Fibroblast of lung (primary cell): ENCODE data around the gene PRELID1.

Experiments used
- EZH2 ChIP-seq: IDR thresholded peaks from 2 replicates; pipeline ENCODE4 v1.5.1; 2012; ENCODE audit warnings: low read length, control low read depth, mild to moderate bottlenecking; ENCODE audit errors: missing control alignments
- TF ChIP-seq, protein P1 (sequence below), 2 donors: IDR thresholded peaks in 1 of 2; conservative IDR thresholded peaks in 1 of 2; 1 replicate in 1 of 2; 2 replicates in 1 of 2; pipeline ENCODE4 v1.5.1; 2011 to 2012; ENCODE audit warnings: low read length in 2 of 2, control low read depth in 1 of 2, inconsistent platforms in 1 of 2, low read depth in 1 of 2, mild to moderate bottlenecking in 1 of 2

DNA sequence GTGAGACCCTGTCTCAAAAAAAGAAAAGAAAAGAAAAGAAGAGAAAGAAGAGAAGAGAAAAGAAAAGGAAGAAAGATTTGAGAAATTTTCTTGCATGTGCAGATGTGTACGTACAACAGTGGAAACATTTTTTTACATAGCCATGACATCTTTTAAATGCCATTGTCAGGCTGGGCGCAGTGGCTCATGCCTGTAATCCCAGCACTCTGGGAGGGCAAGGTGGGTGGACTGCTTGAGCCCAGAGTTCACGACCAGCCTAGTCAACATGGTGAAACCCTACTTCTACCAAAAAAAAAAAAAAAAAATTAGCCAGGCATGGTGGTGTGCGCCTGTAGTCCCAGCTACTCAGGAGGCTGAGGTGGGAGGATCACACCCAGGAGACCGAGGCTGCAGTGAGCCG, 41.3 kb downstream of the PRELID1 start:
- TF ChIP-seq EZH2, result no peak
- TF ChIP-seq, protein P1, sequence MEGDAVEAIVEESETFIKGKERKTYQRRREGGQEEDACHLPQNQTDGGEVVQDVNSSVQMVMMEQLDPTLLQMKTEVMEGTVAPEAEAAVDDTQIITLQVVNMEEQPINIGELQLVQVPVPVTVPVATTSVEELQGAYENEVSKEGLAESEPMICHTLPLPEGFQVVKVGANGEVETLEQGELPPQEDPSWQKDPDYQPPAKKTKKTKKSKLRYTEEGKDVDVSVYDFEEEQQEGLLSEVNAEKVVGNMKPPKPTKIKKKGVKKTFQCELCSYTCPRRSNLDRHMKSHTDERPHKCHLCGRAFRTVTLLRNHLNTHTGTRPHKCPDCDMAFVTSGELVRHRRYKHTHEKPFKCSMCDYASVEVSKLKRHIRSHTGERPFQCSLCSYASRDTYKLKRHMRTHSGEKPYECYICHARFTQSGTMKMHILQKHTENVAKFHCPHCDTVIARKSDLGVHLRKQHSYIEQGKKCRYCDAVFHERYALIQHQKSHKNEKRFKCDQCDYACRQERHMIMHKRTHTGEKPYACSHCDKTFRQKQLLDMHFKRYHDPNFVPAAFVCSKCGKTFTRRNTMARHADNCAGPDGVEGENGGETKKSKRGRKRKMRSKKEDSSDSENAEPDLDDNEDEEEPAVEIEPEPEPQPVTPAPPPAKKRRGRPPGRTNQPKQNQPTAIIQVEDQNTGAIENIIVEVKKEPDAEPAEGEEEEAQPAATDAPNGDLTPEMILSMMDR (conservative IDR thresholded peaks at IDR 0.05 in 1 of 2, IDR thresholded peaks at IDR 0.05 in 1 of 2; ENCODE audit: low read depth in 1 of 2, low read length in 2 of 2), result no peak
